Mesothelial cell of epicardium (in vitro differentiated cells): ENCODE data around the gene SND1. TPM values are rescaled to one million over a fixed set of nuclear protein-coding genes. Genes with fewer than 3 reads are reported as not detected.
A peak's percentile ranks its signal among the peaks of the same experiment; 100 is the strongest.

Source experiments
- DNase-seq, 2 experiments: peaks; one replicate each; pipeline ENCODE4 v3.0.0; 2021; ENCODE audit warnings: low spot score in 2 of 2; ENCODE audit not compliant: unreplicated experiment in 2 of 2
- H3K27ac Mint-ChIP-seq: 2 replicates; pipeline ENCODE4 v1.8.0; 2021; ENCODE audit warnings: mixed read lengths
- H3K27me3 Mint-ChIP-seq: 2 replicates; pipeline ENCODE4 v1.8.0; 2021; ENCODE audit warnings: low read depth, mixed read lengths
- H3K36me3 Mint-ChIP-seq: 2 replicates; pipeline ENCODE4 v1.8.0; 2021; ENCODE audit warnings: mixed read lengths
- H3K4me1 Mint-ChIP-seq: 2 replicates; pipeline ENCODE4 v1.8.0; 2021; ENCODE audit warnings: mixed read lengths
- H3K4me3 Mint-ChIP-seq: 2 replicates; pipeline ENCODE4 v1.8.0; 2021; ENCODE audit warnings: mild to moderate bottlenecking, moderate library complexity, mixed read lengths
- H3K9me3 Mint-ChIP-seq: 2 replicates; pipeline ENCODE4 v1.8.0; 2021; ENCODE audit warnings: mixed read lengths
- total RNA-seq: library from RNA; stranded (reverse); gene quantifications from 3 replicates; pipeline ENCODE4 v1.2.1, GENCODE V29; 2021
- TF ChIP-seq, protein P1 (sequence below): fragments of 200-600 bp; sonication (generic); IDR thresholded peaks from one replicate; pipeline ENCODE4 v1.5.0; 2021; ENCODE audit warnings: antibody characterized with exemption; ENCODE audit not compliant: unreplicated experiment

The SND1 gene
- total RNA-seq, 1 donor from 2014 or later = 211 TPM

- Mint-ChIP-seq H3K27me3 (no peaks in the 10 kb centered on the region), H3K36me3 (peaks cover 9% of the 10 kb centered on the region), H3K9me3 (no peaks in the 10 kb centered on the region), H3K27ac (no peak overlapping the region), H3K4me1 (no peaks in the 10 kb centered on the region), H3K4me3 (no peak overlapping the region)
- TF ChIP-seq, protein P1, sequence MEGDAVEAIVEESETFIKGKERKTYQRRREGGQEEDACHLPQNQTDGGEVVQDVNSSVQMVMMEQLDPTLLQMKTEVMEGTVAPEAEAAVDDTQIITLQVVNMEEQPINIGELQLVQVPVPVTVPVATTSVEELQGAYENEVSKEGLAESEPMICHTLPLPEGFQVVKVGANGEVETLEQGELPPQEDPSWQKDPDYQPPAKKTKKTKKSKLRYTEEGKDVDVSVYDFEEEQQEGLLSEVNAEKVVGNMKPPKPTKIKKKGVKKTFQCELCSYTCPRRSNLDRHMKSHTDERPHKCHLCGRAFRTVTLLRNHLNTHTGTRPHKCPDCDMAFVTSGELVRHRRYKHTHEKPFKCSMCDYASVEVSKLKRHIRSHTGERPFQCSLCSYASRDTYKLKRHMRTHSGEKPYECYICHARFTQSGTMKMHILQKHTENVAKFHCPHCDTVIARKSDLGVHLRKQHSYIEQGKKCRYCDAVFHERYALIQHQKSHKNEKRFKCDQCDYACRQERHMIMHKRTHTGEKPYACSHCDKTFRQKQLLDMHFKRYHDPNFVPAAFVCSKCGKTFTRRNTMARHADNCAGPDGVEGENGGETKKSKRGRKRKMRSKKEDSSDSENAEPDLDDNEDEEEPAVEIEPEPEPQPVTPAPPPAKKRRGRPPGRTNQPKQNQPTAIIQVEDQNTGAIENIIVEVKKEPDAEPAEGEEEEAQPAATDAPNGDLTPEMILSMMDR = no peak
- no peak for DNase-seq
These were observed 334.9 kb downstream of the SND1 start for GRCh38 chr7:127986581-127987521.

DNA sequence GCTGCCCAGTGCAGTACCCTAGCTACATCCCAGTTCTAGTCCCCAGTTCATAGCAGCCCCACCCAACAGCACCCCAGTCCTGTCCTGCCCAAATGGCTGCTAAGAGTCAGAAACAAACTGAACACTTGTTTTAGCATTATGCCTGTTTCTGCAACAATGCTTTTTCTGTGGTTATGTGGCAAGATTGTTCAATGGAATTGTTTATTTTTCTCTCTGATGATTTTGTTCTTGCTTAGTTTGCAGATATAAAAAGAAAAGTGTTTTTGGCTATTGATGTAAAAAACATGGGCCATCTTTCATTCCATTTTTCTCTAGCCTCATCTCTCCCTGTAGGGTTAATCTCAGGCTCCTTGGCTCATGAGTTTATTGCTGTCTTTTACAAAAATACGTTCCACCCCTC lies 336.8 kb downstream of the SND1 start:
- DNase-seq = no peak
- no peaks in the 10 kb centered on the region for H3K4me1 Mint-ChIP-seq
- no peaks in the 10 kb centered on the region for H3K27me3 Mint-ChIP-seq
- H3K27ac Mint-ChIP-seq = no peak overlapping the region
- peaks cover 21% of the 10 kb centered on the region for H3K36me3 Mint-ChIP-seq
- no peak overlapping the region for H3K4me3 Mint-ChIP-seq
- no peaks in the 10 kb centered on the region for H3K9me3 Mint-ChIP-seq
- TF ChIP-seq, protein P1 = no peak

- no peak for DNase-seq
- no peaks in the 10 kb centered on the region for H3K27me3 Mint-ChIP-seq
- H3K36me3 Mint-ChIP-seq = peaks cover 21% of the 10 kb centered on the region
- TF ChIP-seq, protein P1 = no peak
- H3K9me3 Mint-ChIP-seq = no peaks in the 10 kb centered on the region
- H3K4me3 Mint-ChIP-seq = no peak overlapping the region
- H3K4me1 Mint-ChIP-seq = peaks cover 31% of the 10 kb centered on the region
- no peak overlapping the region for H3K27ac Mint-ChIP-seq
These were observed 341.3 kb downstream of the SND1 start for GRCh38 chr7:127993317-127993716.

DNA sequence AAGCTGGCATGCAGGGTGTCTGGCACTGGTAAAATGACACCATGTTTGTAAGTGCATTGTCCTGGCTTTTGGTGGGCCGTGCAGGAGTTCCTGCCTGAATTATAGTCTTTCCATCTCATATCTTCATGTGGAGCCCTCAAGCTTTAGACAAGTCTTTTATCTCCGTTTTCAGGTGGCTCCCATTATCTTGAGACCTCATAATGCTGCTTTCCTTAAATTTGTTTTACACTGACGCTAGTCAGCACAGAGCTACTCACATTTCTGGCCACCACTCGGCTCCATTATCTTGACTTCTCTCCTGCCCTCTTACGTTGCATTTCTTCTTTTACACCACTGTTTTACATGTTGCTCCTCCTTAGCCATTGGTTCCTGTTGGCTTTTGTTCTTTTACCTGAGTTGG lies 342.0 kb downstream of the SND1 start:
- Mint-ChIP-seq H3K4me3 (no peak overlapping the region), H3K27me3 (no peaks in the 10 kb centered on the region), H3K36me3 (peaks cover 21% of the 10 kb centered on the region), H3K9me3 (no peaks in the 10 kb centered on the region), H3K4me1 (peaks cover 32% of the 10 kb centered on the region), H3K27ac (no peak overlapping the region)
- DNase-seq = no peak
- TF ChIP-seq, protein P1 = no peak

GRCh38 chr7:127995156-127995880 lies 343.3 kb downstream of the SND1 start:
- Mint-ChIP-seq H3K4me3 (no peak overlapping the region), H3K27me3 (no peaks in the 10 kb centered on the region)
- TF ChIP-seq, protein P1 = no peak

More at GRCh38 chr7:127995156-127995880, 343.3 kb downstream of the SND1 start:
- DNase-seq = no peak
- H3K9me3 Mint-ChIP-seq = no peaks in the 10 kb centered on the region
- H3K27ac Mint-ChIP-seq = peak overlapping the region; percentile 38
- H3K4me1 Mint-ChIP-seq = peaks cover 32% of the 10 kb centered on the region
- peaks cover 21% of the 10 kb centered on the region for H3K36me3 Mint-ChIP-seq
